ENCODE data around the gene SYNGR1. TPM values are rescaled to one million over a fixed set of nuclear protein-coding genes. Genes with fewer than 3 reads are reported as not detected.

The SYNGR1 gene
- total and polyA plus RNA-seq, 2 of the 8 experiments (the other 6 are each of a cell fraction or from before 2014, with no cell fraction given): 32.5 to 84.7 TPM

DNA sequence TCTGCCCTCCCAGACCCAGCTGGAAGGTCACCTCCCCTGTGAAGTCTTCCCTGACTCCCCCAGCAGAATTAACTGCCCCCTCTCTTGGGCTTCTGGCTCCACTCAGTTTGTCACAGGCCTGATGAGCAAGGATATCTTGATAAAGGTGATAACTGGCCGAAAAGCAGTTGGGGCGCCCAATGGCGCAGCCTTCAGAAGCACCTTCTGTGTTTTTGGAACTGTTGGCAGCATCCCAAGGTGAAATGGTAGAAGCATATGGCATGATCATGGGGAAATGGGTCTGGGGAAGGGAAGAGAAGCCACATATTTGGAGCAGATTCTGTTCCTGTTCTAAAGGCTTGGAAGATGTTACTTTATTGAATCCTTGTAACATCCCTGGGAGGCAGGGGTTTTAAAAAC, 47.0 kb downstream of the SYNGR1 start (continued):
- TF ChIP-seq KDM5A (IDR thresholded peaks at IDR 0.05; ENCODE audit: low read length): no peak
